ENCODE measurements around the gene TMEM165. TPM values are rescaled to one million over a fixed set of nuclear protein-coding genes. Genes with fewer than 3 reads are reported as not detected.
"Not testable (repeated sequence)": the region's sequence is repeated elsewhere in the genome, so short reads cannot be mapped to it uniquely, and the experiment has no call there.

The TMEM165 gene
- total RNA-seq, 1 donor = 186 TPM

DNA sequence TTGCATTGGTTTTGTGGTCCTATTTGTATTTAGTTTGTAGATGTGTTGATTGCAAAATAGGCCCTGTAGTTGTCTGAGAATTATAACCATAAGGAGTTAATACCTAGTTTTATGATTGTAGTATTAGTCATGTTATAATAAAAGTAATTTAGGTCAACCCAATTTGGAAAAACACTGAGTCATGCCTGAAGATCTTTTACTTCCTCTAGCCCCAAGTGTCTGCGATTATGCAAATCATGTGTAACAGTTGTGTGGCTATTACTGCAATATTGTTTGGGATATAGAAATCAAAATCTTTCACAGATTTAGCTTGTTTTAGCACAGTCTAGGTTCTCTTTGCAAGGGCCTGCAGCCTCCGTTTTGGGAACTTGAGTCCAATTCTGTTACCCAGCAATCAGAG is 37.1 kb upstream of the TMEM165 start:
- H3K4me3 ChIP-seq (ENCODE audit: low read depth, low read length) = no peak overlapping the region
- TF ChIP-seq, protein P1, sequence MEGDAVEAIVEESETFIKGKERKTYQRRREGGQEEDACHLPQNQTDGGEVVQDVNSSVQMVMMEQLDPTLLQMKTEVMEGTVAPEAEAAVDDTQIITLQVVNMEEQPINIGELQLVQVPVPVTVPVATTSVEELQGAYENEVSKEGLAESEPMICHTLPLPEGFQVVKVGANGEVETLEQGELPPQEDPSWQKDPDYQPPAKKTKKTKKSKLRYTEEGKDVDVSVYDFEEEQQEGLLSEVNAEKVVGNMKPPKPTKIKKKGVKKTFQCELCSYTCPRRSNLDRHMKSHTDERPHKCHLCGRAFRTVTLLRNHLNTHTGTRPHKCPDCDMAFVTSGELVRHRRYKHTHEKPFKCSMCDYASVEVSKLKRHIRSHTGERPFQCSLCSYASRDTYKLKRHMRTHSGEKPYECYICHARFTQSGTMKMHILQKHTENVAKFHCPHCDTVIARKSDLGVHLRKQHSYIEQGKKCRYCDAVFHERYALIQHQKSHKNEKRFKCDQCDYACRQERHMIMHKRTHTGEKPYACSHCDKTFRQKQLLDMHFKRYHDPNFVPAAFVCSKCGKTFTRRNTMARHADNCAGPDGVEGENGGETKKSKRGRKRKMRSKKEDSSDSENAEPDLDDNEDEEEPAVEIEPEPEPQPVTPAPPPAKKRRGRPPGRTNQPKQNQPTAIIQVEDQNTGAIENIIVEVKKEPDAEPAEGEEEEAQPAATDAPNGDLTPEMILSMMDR (IDR thresholded peaks at IDR 0.05; ENCODE audit: insufficient read depth, low read depth, low read length) = no peak
- peak; percentile 93 for DNase-seq (ENCODE audit: low read depth)

DNA sequence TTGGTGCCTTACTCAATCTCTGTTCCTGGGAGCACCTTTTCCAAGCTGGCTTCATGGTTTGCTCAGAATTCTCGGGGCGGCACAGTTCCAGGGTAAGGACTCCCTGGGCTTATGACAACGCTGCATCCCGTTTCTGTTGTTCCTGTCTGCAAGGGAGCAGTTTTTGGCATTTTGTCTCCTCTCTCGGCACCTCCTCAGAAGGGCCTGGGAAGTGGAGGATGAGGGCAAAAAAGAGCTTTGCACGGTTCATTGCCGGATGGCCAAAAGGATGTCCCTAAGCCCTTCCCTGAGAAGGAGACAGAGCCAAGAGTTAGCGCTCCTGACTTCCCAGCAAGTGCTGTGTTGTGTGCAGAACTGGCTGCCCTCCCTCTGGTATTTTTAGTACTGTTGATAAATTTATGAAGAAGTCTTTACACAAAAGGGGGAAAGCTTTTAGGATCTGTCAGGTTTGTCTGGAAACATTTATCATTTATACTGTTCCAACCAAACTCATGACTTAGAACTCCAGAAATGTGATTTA is 36.3 kb upstream of the TMEM165 start:
- H3K4me3 ChIP-seq (ENCODE audit: low read depth, low read length) = no peak overlapping the region
- peak; percentile 76 for DNase-seq (ENCODE audit: low read depth)
- TF ChIP-seq, protein P1 (IDR thresholded peaks at IDR 0.05; ENCODE audit: insufficient read depth, low read depth, low read length) = no peak

DNA sequence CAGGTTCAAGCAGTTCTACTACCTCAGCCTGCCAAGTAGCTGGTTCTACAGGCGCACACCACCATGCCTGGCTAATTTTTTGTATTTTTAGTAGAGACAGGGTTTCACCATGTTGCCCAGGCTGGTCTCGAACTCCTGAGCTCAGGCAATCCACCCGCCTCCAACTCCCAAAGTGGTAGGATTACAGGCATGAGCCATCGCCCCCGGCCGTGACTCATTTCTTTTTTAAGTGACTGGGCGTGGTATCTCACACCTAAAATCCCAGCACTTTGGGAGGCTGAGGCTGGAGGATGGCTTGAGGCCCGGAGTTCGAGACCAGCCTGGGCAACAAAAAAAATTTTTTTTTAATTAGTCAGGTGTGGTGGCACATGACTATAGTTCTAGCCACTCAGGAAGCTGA is 32.8 kb upstream of the TMEM165 start:
- not testable (repeated sequence) for H3K4me3 ChIP-seq (ENCODE audit: low read depth, low read length); DNase-seq (ENCODE audit: low read depth)

DNA sequence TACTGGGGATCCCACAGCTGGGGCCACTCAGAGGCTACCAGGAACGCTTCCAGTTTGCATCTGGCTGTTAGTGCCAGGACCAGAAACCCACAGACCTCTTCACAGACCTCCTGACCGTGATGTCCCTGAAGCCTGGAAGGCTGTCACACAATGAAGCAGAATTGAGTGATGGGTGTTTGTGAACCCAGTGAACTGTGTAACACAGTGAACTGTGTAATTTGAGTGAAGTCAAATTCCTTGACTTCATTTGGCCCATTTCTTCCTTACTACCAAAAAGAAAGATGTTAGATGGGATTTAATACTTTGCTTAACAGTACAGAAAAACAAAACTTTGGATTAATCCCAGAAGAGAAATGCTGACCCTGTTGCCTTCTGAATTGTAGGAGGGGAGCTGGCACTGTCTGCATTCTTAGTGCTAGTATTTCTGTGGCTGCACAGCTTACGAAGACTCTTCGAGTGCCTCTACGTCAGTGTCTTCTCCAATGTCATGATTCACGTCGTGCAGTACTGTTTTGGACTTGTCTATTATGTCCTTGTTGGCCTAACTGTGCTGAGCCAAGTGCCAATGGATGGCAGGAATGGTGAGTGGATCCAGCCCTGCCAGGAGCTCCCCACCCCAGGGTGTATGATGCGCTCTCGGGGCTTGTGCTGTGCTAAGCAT is 31.9 kb upstream of the TMEM165 start:
- no peak overlapping the region for H3K4me3 ChIP-seq (ENCODE audit: low read depth, low read length)
- TF ChIP-seq, protein P1 (IDR thresholded peaks at IDR 0.05; ENCODE audit: insufficient read depth, low read depth, low read length) = no peak
- DNase-seq (ENCODE audit: low read depth) = no peak

DNA sequence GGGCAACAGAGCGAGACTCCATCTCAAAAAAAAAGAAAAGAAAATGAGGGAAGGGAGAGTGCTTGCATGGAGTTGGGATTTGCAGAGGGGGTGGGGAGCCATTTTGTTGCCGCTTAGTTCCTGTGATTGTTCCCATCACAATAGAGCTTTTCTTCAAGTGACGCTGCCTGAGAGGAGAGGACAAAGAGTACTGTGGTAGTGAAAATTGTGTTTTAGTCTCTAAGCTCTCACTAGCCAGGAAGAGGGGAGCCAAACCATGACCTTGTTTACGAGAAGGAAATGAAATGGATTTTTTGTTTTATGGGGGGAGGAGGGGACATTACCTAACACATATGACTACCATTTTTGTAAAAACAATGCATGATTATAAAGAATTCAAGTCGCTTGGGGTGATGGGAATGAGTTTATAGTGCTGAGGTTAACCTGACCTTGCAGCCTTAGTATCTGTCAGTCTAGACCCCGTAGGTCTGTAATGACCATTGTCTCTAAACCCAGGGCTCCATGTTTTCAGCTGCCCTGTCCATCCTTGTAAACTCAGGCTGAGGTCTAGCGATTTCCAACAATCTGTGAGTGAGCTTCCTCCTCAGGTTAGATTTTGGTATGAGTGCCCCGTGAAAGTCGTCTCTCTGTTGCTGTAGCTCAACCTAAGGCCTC is 30.9 kb upstream of the TMEM165 start:
- TF ChIP-seq, protein P1 (IDR thresholded peaks at IDR 0.05; ENCODE audit: insufficient read depth, low read depth, low read length) = no peak
- no peak overlapping the region for H3K4me3 ChIP-seq (ENCODE audit: low read depth, low read length)
- no peak for DNase-seq (ENCODE audit: low read depth)

DNA sequence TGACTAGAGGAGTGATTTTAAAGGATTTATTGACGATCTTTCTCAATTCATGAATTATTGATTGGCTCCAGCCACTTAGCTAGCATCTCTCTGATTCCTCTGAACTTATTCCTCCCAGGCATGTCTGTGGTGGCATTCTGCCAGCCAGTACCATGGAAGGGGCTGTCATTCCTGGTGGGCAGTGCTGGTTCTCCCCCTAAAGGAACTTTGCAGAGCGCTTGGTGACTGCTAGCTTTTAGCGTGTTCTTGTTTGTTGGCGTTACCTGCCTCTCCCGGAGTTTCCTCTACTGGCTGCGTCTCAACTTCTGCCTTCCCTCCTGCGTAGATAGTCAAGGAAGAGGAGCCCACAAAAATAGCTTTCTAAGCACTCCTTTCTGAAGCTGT is 30.4 kb upstream of the TMEM165 start:
- no peak for DNase-seq (ENCODE audit: low read depth)
- H3K4me3 ChIP-seq (ENCODE audit: low read depth, low read length) = no peak overlapping the region
- TF ChIP-seq, protein P1 (IDR thresholded peaks at IDR 0.05; ENCODE audit: insufficient read depth, low read depth, low read length) = no peak

DNA sequence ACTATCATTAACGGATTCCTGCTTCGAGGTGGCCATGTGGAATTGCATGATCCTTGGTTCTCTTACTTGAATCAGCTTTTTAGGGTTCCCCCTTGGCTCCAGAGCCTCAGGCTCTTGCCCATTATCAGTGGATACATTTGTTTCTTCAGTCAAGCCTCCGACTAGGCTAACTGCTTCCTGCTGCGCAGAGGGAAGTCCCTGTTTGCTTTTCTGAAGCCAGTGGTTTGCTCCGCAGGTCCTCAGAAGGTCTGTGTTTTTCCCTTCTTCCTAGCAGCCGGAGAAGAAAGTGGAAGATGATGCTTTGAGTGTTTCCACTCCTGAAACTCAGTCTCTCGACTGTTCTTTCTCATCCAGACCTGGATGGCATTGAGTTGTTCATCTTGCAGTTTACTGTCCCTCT is 29.1 kb upstream of the TMEM165 start:
- H3K4me3 ChIP-seq (ENCODE audit: low read depth, low read length) = no peak overlapping the region
- DNase-seq (ENCODE audit: low read depth) = no peak
- TF ChIP-seq, protein P1 (IDR thresholded peaks at IDR 0.05; ENCODE audit: insufficient read depth, low read depth, low read length) = no peak

Data from fibroblast of villous mesenchyme (primary cell).